HG03457 (cell line): Measurements from ENCODE around the gene MED7.

Experiments used
- ATAC-seq: cut with Tn5 transposase; IDR thresholded peaks from one replicate; pipeline ENCODE4 v1.9.1; 2021; ENCODE audit warnings: moderate number of reproducible peaks; ENCODE audit not compliant: unreplicated experiment

MED7 gene

GRCh38 chr5:157107508-157107907 lies 35.2 kb downstream of the MED7 start:
- ATAC-seq: no peak

GRCh38 chr5:157106630-157107461 lies 35.8 kb downstream of the MED7 start:
- ATAC-seq: no peak

DNA sequence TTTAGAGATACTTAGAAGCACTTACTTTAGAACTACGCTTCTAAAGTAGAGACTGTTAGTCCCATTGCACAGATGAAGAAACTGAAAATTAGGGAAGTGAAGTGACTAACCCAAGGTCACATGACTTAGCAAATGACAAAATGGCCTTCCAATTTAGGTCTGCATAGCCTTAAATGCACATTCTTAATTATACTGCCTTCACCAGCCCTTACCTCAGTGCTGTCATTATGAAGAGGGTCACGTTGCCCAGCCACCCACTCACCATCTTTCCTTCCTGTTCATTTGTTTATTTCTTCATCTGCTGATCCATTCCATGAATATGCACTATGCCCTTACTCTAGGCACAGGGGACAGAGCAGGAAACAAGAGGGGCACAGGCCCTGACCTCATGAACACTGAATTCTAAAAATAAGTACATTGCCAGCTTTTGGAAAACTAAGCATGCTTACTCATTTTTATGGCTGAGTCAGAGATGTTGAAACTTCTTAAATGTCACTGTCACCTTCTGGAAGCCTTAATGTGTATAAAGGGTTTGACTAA lies 42.5 kb downstream of the MED7 start:
- no peak for ATAC-seq

- ATAC-seq: no peak
Observed at GRCh38 chr5:157088342-157088990, 54.2 kb downstream of the MED7 start.
